Gastroesophageal sphincter (tissue), 4 donors: ENCODE data around the gene TYW1. TPM values are rescaled to one million over a fixed set of nuclear protein-coding genes. Genes with fewer than 3 reads are reported as not detected.
"Not testable (repeated sequence)": the region's sequence is repeated elsewhere in the genome, so short reads cannot be mapped to it uniquely, and the experiment has no call there.

ENCODE experiments used
- ATAC-seq: fragments of 150-250 bp; one replicate; pipeline ENCODE4 v1.9.1; 2016; ENCODE audit warnings: mild to moderate bottlenecking, moderate library complexity
- H3K27ac ChIP-seq, 4 donors: fragments of 200-600 bp; sonication (generic) in 3 of 4; 1 replicate in 3 of 4; 2 replicates in 1 of 4; pipeline ENCODE4 v1.5.1; 2016 to 2019
- H3K27me3 ChIP-seq: fragments of 200-600 bp; sonication (generic); one replicate; pipeline ENCODE4 v1.5.1; 2019
- H3K36me3 ChIP-seq, 2 donors: fragments of 200-600 bp; sonication (generic); one replicate each; pipeline ENCODE4 v1.5.1; 2019; ENCODE audit warnings: control low read depth in 1 of 2
- H3K4me1 ChIP-seq, 3 donors: fragments of 200-600 bp; sonication (generic); 1 replicate in 2 of 3; 2 replicates in 1 of 3; pipeline ENCODE4 v1.5.1; 2016 to 2019; ENCODE audit warnings: control low read depth in 2 of 3
- H3K4me3 ChIP-seq, 2 donors: fragments of 200-600 bp; sonication (generic); one replicate each; pipeline ENCODE4 v1.5.1; 2019; ENCODE audit warnings: mild to moderate bottlenecking in 1 of 2, moderate library complexity in 1 of 2
- H3K9me3 ChIP-seq, 3 donors: fragments of 200-600 bp; sonication (generic); one replicate each; pipeline ENCODE4 v1.5.1; 2017 to 2019; ENCODE audit warnings: control low read depth in 2 of 3
- EP300 ChIP-seq: sonication (generic); formaldehyde crosslinking; IDR thresholded peaks from one replicate; pipeline ENCODE4 v1.6.1; 2017; ENCODE audit warnings: antibody characterized with exemption, mild to moderate bottlenecking
- POLR2A ChIP-seq, 2 donors: fragments of 450-650 bp; IDR thresholded peaks; one replicate each; pipeline ENCODE4 v1.6.1; 2017; ENCODE audit warnings: antibody characterized with exemption in 2 of 2, mild to moderate bottlenecking in 2 of 2, moderate library complexity in 1 of 2
- POLR2AphosphoS5 ChIP-seq: sonication (generic); formaldehyde crosslinking; IDR thresholded peaks from one replicate; pipeline ENCODE4 v1.6.1; 2017; ENCODE audit warnings: antibody characterized with exemption
- WGBS, 2 donors: methylation state at CpG; one replicate each; pipeline ENCODE4 v1.1.5; 2018; ENCODE audit warnings: low coverage in 1 of 2; 5-methylcytosine and 5-hydroxymethylcytosine counted together
- total RNA-seq, 4 donors: library from RNA; depleted of rRNA; stranded (reverse); fragments of >200 nt; gene quantifications; one replicate each; pipeline ENCODE4 v1.1.0, GENCODE V29; 2016
- TF ChIP-seq, protein P1 (sequence below), 4 experiments: fragments of 200-600 bp in 2 of 4; fragments of 450-650 bp in 2 of 4; sonication (generic) in 1 of 4; IDR thresholded peaks; one replicate each; pipeline ENCODE4 v1.5.1; 2017 to 2019; ENCODE audit warnings: antibody characterized with exemption in 4 of 4, mild to moderate bottlenecking in 2 of 4, moderate library complexity in 2 of 4

Gene TYW1
- total RNA-seq, 4 donors from 2014 or later, result 11.7 to 30.2 (median 14.6) TPM

DNA sequence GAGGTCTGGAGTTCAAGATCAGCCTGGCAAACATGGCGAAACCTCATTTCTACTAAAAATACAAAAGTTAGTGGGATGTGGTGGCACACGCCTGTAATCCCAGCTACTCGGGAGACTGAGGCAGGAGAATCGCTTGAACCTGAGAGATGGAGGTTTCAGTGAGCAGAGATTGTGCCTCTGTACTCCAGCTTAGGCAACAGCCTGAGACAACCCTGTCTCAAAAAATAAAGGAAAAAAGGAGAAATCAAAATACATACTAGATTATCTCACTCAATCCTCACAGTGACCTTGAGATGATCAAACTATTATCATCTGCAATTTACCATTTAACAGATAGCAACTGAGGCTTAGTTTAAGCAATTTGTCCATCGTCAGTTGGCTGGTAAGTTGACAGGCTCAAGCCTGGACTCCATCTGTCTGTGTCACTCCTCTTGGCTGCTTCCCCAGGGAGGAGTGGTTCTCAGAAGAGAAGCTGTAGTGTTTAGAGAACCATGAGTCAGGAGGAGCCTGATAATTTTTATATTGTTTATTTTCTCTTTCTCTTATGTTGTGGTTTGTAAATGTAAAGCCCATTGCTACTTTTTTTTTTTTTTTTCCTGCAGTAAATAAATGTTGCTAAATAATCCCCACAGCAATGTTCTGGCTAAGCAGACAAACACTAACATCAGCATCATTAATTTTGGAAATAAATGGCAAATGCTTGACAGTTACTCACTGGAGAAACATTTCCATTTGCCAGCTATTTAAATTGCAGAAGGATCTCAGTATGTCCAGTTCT lies 46.3 kb downstream of the TYW1 start:
- H3K36me3 ChIP-seq, H3K4me3 ChIP-seq, H3K9me3 ChIP-seq, H3K27me3 ChIP-seq: not testable (repeated sequence)
- peak; percentile 69 for ATAC-seq
- WGBS, 2 donors, result 50 to 53% methylated on average over 2 to 5 of the region's 5 CpGs
- Histone ChIP-seq H3K4me1 (peaks cover 3 to 25% (median 4%) of the 10 kb centered on the region in 3 donors), H3K27ac (peak overlapping the region; percentile 16 to 70 (median 68))
- TF ChIP-seq POLR2AphosphoS5, result peak; percentile 33

DNA sequence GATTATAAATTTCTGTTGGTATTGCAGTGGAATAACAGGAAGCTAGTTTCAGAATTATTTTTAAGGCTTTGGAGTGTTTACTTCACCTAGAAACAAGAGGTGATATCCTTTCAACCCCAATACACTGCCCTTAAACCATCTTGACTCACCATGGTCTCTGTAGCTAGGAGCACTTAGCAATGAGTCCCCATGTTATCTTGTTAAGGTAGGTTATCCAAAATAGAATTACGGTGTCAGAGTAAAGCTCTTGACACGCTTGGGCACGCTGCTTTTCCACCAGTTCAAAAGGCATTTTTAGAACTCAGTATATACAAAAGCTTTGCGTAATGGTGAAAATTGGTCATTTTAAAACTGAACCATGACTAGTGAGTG lies 46.9 kb downstream of the TYW1 start:
- TF ChIP-seq POLR2AphosphoS5, result peak; percentile 13
- 42 to 54% methylated on average over 4 of the region's 4 CpGs for WGBS, 2 donors
- H3K27me3 ChIP-seq, H3K4me3 ChIP-seq, H3K36me3 ChIP-seq, H3K9me3 ChIP-seq, ATAC-seq: not testable (repeated sequence)
- H3K27ac ChIP-seq, result peak overlapping the region; percentile 16 to 70 (median 68)
- peaks cover 3 to 25% (median 4%) of the 10 kb centered on the region in 3 donors for H3K4me1 ChIP-seq

DNA sequence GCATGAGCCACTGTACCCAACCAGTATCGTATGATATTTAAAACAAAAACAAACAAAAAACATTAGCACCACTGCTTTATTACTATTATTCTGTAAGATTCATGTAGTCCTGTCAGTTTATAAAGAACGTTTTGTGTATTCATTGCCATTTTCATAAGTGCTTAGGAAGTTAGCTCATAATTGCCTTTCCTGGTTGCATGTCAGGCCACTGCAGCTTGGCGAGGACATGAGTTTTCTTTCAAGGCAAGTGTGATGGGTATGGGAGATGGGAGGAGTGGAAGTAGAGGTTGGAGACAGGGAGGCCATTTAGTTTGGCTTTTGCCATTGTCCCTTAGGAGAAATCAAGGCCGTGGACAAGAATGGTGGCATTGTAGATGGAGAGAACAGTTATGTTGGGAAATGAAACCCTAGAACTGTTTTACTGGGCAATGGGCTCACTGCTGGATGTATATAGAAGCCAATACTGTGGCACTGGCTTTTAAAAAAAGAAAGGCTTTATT lies 48.9 kb downstream of the TYW1 start:
- Histone ChIP-seq H3K27me3 (no peaks in the 10 kb centered on the region), H3K4me3 (no peak overlapping the region), H3K9me3 (no peaks in the 10 kb centered on the region), H3K36me3 (peaks cover 0 to 5% of the 10 kb centered on the region in 2 donors), H3K4me1 (peaks cover 3 to 25% (median 4%) of the 10 kb centered on the region in 3 donors), H3K27ac (no peak overlapping the region)
- 76 to 79% methylated on average over 4 of the region's 4 CpGs for WGBS, 2 donors
- ATAC-seq, result no peak
- TF ChIP-seq, protein P1, sequence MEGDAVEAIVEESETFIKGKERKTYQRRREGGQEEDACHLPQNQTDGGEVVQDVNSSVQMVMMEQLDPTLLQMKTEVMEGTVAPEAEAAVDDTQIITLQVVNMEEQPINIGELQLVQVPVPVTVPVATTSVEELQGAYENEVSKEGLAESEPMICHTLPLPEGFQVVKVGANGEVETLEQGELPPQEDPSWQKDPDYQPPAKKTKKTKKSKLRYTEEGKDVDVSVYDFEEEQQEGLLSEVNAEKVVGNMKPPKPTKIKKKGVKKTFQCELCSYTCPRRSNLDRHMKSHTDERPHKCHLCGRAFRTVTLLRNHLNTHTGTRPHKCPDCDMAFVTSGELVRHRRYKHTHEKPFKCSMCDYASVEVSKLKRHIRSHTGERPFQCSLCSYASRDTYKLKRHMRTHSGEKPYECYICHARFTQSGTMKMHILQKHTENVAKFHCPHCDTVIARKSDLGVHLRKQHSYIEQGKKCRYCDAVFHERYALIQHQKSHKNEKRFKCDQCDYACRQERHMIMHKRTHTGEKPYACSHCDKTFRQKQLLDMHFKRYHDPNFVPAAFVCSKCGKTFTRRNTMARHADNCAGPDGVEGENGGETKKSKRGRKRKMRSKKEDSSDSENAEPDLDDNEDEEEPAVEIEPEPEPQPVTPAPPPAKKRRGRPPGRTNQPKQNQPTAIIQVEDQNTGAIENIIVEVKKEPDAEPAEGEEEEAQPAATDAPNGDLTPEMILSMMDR (IDR thresholded peaks at IDR 0.05), result no peak
- no peak for TF ChIP-seq POLR2AphosphoS5
- no peak for TF ChIP-seq EP300
- TF ChIP-seq POLR2A (IDR thresholded peaks at IDR 0.05), result no peak

DNA sequence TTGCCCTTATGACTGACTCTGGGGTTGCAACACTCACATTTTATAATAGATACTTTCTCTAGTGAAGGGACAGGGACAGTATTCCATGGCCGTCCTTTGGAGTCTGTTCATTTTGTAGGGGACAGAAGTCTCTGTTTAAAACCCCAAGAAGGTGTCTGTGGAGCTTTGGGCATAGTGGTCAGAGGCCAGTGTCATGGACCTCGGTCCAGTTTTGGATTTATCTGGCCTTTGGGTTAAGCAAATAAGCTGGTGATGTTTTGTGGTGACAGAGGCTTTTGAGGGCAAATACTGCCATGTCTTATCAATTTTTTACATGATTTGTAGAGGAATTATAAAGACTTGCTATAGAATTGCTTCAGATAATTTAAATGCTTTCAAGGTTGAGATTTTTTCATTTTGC lies 50.2 kb downstream of the TYW1 start:
- not testable (repeated sequence) for H3K27me3 ChIP-seq, H3K9me3 ChIP-seq, H3K27ac ChIP-seq, ATAC-seq, H3K4me3 ChIP-seq
- H3K4me1 ChIP-seq, result peaks cover 3 to 25% (median 4%) of the 10 kb centered on the region in 3 donors
- 50 to 80% methylated on average over 1 to 2 of the region's 2 CpGs for WGBS, 2 donors
- peaks cover 0 to 18% of the 10 kb centered on the region in 2 donors for H3K36me3 ChIP-seq

DNA sequence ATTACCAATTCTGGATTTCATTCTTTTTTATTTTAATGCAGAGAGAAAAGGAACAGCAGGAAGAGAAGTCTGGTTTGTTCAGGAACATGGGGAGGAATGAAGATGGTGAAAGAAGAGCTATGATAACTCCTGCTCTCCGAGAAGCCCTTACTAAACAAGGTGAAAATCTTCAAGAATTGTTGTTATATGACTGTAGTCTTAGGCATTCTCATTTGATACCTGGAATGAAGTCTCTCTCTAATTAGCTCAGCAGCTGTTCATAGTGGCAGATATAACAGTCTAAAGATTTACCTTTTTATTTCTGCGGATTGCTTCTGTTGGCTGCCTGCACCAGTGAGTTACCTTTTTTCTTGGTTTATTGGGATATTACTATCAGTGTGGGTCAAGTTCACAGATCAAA lies 53.3 kb downstream of the TYW1 start:
- not testable (repeated sequence) for ATAC-seq

DNA sequence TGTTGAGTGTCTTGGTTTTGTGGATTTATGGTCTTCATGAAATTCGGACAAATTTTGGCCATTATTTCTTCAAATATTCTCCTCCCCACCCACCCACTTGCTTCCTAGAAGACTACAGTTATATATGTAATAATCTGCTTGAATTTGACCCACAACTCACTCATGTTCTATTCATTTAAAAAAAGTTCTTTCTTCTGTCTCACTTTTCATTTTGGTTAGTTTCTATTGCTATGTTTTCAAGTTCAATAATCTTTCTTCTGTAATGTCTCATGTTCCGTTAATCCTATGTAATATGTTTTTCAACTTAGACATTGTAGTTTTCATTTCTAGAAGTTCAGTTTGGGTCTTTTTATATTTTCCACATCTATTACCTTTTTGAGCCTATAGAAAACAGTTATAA lies 55.5 kb downstream of the TYW1 start:
- WGBS, 2 donors, result 100% methylated on average over 2 of the region's 2 CpGs; no CpG with 5 or more reads in 1 of the 2 donors
- ATAC-seq, H3K27ac ChIP-seq, H3K4me3 ChIP-seq, H3K9me3 ChIP-seq, H3K27me3 ChIP-seq, H3K4me1 ChIP-seq: not testable (repeated sequence)
- peaks cover 0 to 34% of the 10 kb centered on the region in 2 donors for H3K36me3 ChIP-seq

More for the DNA sequence above, 53.3 kb downstream of the TYW1 start:
- H3K4me3 ChIP-seq, H3K9me3 ChIP-seq, H3K27me3 ChIP-seq, H3K4me1 ChIP-seq, H3K27ac ChIP-seq: not testable (repeated sequence)
- WGBS, 2 donors, result 90% methylated on average over 2 of the region's 2 CpGs; no CpG with 5 or more reads in 1 of the 2 donors
- peaks cover 0 to 27% of the 10 kb centered on the region in 2 donors for H3K36me3 ChIP-seq

DNA sequence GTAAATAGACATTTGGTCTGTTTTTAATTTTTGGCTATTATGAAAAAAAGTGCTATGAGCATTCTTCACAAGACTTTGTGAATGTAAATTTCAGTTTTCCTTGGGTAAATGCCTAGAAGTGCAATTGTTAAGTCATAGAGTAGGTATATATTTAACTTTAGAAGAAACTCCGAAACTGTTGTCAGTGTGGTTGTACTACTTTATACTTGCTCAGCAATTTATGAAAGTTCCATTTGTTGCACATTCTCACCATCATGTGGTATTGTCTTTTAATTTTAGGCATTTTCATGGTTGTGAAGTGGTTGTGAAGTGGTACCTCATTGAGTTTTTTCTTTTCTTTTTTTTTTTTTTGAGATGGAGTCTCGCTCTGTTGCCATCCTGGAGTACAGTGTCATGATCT lies 60.0 kb downstream of the TYW1 start:
- no peaks in the 10 kb centered on the region for H3K4me1 ChIP-seq
- no peaks in the 10 kb centered on the region for H3K9me3 ChIP-seq
- ATAC-seq, result no peak
- no peak overlapping the region for H3K27ac ChIP-seq
- WGBS, 2 donors, result 86 to 100% methylated on average over 2 of the region's 2 CpGs
- TF ChIP-seq EP300 (no peak), POLR2A (IDR thresholded peaks at IDR 0.05) (no peak), POLR2AphosphoS5 (no peak)
- TF ChIP-seq, protein P1 (IDR thresholded peaks at IDR 0.05), result no peak
- no peak overlapping the region for H3K4me3 ChIP-seq
- H3K27me3 ChIP-seq, result no peaks in the 10 kb centered on the region
- H3K36me3 ChIP-seq, result peaks cover 0 to 46% of the 10 kb centered on the region in 2 donors

DNA sequence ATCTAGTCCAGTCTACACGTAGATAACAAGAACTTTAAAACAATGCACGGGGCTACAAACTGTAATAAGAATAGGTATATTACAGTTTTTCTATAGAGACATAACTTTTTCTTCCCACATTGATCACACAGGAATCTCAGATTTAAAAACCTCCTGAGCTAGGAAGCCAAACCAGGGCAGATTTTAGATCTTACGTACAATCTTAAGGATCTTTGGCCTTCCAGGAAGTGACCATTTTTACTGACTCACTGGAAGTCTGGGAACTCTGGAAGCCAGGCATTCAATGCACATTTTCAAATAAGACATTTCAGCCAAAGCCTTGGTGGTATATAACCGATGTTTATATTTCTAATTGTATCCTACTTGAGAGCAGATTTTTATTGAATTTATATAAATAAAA lies 64.7 kb downstream of the TYW1 start:
- not testable (repeated sequence) for H3K27ac ChIP-seq, H3K4me3 ChIP-seq, ATAC-seq, H3K4me1 ChIP-seq, H3K27me3 ChIP-seq, H3K9me3 ChIP-seq
- peaks cover 0 to 45% of the 10 kb centered on the region in 2 donors for H3K36me3 ChIP-seq
- 97 to 100% methylated on average over 4 of the region's 4 CpGs for WGBS, 2 donors

DNA sequence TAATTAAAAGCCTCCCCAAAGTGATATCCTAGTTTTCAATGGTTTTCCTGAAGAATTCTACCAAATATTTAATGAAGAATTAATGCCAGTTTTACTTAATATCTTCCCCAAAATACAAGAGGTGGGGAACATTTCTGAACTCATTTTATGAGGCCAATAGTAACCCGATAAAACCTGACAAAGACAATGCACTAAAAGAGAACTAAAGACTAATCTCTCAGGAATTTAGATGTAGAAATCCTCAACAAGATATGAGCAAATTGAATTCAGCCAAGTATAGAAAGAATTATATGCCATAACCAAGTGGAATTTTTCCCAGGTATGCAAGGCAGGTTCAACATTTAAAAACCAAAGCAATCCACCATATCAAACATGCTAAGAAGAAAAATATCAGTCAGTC lies 66.2 kb downstream of the TYW1 start:
- H3K27me3 ChIP-seq, ATAC-seq, H3K9me3 ChIP-seq, H3K4me1 ChIP-seq, H3K4me3 ChIP-seq, H3K27ac ChIP-seq: not testable (repeated sequence)
- H3K36me3 ChIP-seq, result peaks cover 0 to 41% of the 10 kb centered on the region in 2 donors
- 86 to 89% methylated on average over 1 of the region's 1 CpG for WGBS, 2 donors
